Mesothelial cell of epicardium (in vitro differentiated cells): Measurements from ENCODE around the gene PMM1. TPM values are rescaled to one million over a fixed set of nuclear protein-coding genes. Genes with fewer than 3 reads are reported as not detected.
A peak's percentile ranks its signal among the peaks of the same experiment; 100 is the strongest.
"Not testable (repeated sequence)": the region's sequence is repeated elsewhere in the genome, so short reads cannot be mapped to it uniquely, and the experiment has no call there.

Source experiments
- DNase-seq, 2 experiments: peaks; one replicate each; pipeline ENCODE4 v3.0.0; 2021; ENCODE audit warnings: low spot score in 2 of 2; ENCODE audit not compliant: unreplicated experiment in 2 of 2
- H3K27ac Mint-ChIP-seq: 2 replicates; pipeline ENCODE4 v1.8.0; 2021; ENCODE audit warnings: mixed read lengths
- H3K27me3 Mint-ChIP-seq: 2 replicates; pipeline ENCODE4 v1.8.0; 2021; ENCODE audit warnings: low read depth, mixed read lengths
- H3K36me3 Mint-ChIP-seq: 2 replicates; pipeline ENCODE4 v1.8.0; 2021; ENCODE audit warnings: mixed read lengths
- H3K4me1 Mint-ChIP-seq: 2 replicates; pipeline ENCODE4 v1.8.0; 2021; ENCODE audit warnings: mixed read lengths
- H3K4me3 Mint-ChIP-seq: 2 replicates; pipeline ENCODE4 v1.8.0; 2021; ENCODE audit warnings: mild to moderate bottlenecking, moderate library complexity, mixed read lengths
- H3K9me3 Mint-ChIP-seq: 2 replicates; pipeline ENCODE4 v1.8.0; 2021; ENCODE audit warnings: mixed read lengths
- CTCF ChIP-seq: fragments of 200-600 bp; sonication (generic); IDR thresholded peaks from one replicate; pipeline ENCODE4 v1.5.0; 2021; ENCODE audit warnings: antibody characterized with exemption; ENCODE audit not compliant: unreplicated experiment
- total RNA-seq: library from RNA; stranded (reverse); gene quantifications from 3 replicates; pipeline ENCODE4 v1.2.1, GENCODE V29; 2021

The PMM1 gene
- 24.4 to 26.2 TPM (median 25.8 TPM) in 3 replicates for total RNA-seq

GRCh38 chr22:41589391-41590241 lies at the start of gene PMM1:
Gene PMM1 (minus strand): TSS chr22:41589840. CDS start chr22:41589805, 35 bp downstream.
- no peaks in the 10 kb centered on the region for H3K9me3 Mint-ChIP-seq
- H3K27me3 Mint-ChIP-seq: no peaks in the 10 kb centered on the region
- H3K4me1 Mint-ChIP-seq: peaks cover 8% of the 10 kb centered on the region
- peak within 1 kb of the TSS; percentile 81 for H3K27ac Mint-ChIP-seq
- no peaks in the 10 kb centered on the region for H3K36me3 Mint-ChIP-seq
- DNase-seq: peak; percentile 99
- no peak for TF ChIP-seq CTCF
- peak within 1 kb of the TSS; percentile 92 for H3K4me3 Mint-ChIP-seq

DNA sequence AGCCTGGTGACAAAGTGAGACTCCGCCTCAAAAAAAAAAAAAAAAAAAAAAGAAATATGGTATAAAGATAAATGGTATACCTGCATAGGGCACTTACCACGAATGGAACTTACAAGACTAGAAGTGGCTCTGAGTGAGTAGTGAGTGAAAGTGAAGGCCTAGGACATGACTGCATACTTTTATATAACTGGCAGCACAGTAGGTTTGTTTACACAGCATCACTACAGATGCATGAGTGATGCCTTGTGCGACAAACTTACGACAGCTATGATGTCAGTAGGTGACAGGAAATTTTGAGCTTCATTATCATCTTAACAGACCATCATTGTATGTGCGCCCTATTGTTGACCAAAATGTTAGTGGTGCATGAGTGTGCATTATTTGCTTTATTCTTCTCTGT lies 49.1 kb upstream of the PMM1 start:
- H3K4me3 Mint-ChIP-seq: no peak overlapping the region
- H3K36me3 Mint-ChIP-seq: peaks cover 46% of the 10 kb centered on the region
- peaks cover 6% of the 10 kb centered on the region for H3K9me3 Mint-ChIP-seq
- no peak for TF ChIP-seq CTCF
- H3K4me1 Mint-ChIP-seq: no peaks in the 10 kb centered on the region
- no peak for DNase-seq
- no peak overlapping the region for H3K27ac Mint-ChIP-seq
- no peaks in the 10 kb centered on the region for H3K27me3 Mint-ChIP-seq

DNA sequence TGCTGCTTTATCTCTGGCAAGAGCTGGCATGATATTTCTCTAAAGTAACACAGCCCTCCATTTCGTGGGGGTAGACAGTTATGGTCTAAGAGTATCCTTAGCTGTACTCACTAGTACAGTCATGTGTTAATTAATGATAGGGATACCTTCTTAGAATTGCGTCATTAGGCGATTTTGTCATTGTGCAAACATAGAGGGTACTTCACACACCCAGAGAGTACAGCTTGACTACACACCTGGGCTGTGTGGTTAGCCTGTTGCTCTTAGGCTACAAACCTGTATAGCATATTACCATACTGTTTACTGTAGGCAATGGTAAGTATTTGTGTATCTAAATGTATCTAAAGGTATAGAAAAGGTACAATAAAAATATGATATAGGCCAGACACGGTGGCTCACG lies 48.5 kb upstream of the PMM1 start:
- H3K36me3 Mint-ChIP-seq: peaks cover 48% of the 10 kb centered on the region
- no peak overlapping the region for H3K27ac Mint-ChIP-seq
- no peak for DNase-seq
- H3K4me3 Mint-ChIP-seq: no peak overlapping the region
- TF ChIP-seq CTCF: no peak
- H3K27me3 Mint-ChIP-seq: no peaks in the 10 kb centered on the region
- H3K4me1 Mint-ChIP-seq: no peaks in the 10 kb centered on the region
- peaks cover 6% of the 10 kb centered on the region for H3K9me3 Mint-ChIP-seq

DNA sequence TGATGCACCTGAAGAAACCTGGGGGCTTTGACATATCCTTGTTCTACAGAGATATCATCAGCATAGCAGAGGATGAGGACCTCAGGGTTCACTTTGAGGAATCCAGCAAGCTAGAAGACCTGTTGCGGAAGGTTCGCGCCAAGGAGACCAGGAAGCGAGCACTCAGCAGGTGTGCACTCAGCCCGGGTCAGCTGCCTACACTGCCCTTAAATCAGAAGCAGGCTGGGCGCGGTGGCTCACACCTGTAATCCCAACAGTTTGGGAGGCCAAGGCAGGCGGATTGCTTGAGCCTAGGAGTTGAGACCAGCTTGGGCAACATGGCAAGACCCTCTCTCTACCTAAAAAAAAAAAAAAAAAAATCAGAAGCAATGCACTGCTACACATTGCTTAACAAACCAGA lies 48.0 kb upstream of the PMM1 start:
- DNase-seq, H3K4me1 Mint-ChIP-seq, H3K4me3 Mint-ChIP-seq, H3K27ac Mint-ChIP-seq, H3K27me3 Mint-ChIP-seq, H3K9me3 Mint-ChIP-seq: not testable (repeated sequence)
- H3K36me3 Mint-ChIP-seq: peaks cover 45% of the 10 kb centered on the region

DNA sequence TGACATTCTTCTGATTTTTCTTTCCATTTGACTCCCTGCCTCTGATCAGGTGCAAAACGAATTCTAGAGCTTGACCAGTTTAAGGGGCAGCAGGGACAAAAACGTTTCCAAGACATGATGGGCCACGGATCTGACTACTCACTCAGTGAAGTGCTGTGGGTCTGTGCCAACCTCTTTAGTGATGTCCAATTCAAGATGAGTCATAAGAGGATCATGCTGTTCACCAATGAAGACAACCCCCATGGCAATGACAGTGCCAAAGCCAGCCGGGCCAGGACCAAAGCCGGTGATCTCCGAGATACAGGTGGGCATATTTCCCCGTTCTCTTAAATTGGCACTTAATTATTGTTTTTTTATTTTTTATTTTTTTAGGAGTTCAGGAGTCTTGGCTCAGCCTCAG lies 46.8 kb upstream of the PMM1 start:
- Mint-ChIP-seq H3K36me3 (peaks cover 42% of the 10 kb centered on the region), H3K4me1 (no peaks in the 10 kb centered on the region), H3K27me3 (no peaks in the 10 kb centered on the region), H3K9me3 (no peaks in the 10 kb centered on the region), H3K4me3 (no peak overlapping the region), H3K27ac (no peak overlapping the region)
- no peak for TF ChIP-seq CTCF
- no peak for DNase-seq

DNA sequence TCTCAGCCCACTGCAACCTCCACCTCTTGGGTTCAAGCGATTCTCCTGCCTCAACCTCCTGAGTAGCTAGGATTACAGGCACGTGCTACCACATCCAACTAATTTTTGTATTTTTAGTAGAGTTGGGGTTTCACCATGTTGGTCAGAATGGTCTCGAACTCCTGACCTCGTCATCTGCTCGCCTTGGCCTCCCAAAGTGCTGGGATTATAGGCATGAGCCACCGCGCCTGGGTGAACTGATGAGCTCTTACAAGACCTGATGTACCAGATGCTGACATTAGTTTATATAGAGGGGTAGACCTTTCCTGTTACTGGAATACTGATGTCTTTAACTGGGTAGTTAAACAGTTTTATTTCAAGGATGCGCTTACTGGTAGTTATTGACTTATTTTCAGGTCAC lies 45.0 kb upstream of the PMM1 start:
- not testable (repeated sequence) for H3K9me3 Mint-ChIP-seq, H3K4me1 Mint-ChIP-seq, H3K27me3 Mint-ChIP-seq, H3K4me3 Mint-ChIP-seq, H3K27ac Mint-ChIP-seq, DNase-seq
- peaks cover 38% of the 10 kb centered on the region for H3K36me3 Mint-ChIP-seq

DNA sequence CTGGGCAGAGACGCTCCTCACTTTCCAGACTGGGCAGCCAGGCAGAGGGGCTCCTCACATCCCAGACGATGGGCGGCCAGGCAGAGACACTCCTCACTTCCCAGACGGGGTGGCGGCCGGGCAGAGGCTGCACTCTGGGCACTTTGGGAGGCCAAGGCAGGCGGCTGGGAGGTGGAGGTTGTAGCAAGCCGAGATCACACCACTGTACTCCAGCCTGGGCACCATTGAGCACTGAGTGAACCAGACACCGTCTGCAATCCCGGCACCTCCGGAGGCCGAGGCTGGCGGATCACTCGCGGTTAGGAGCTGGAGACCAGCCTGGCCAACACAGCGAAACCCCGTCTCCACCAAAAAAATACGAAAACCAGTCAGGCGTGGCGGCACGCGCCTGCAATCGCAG lies 42.0 kb upstream of the PMM1 start:
- peaks cover 54% of the 10 kb centered on the region for H3K36me3 Mint-ChIP-seq
- not testable (repeated sequence) for H3K9me3 Mint-ChIP-seq, H3K27me3 Mint-ChIP-seq, H3K4me1 Mint-ChIP-seq, H3K4me3 Mint-ChIP-seq, H3K27ac Mint-ChIP-seq, DNase-seq

DNA sequence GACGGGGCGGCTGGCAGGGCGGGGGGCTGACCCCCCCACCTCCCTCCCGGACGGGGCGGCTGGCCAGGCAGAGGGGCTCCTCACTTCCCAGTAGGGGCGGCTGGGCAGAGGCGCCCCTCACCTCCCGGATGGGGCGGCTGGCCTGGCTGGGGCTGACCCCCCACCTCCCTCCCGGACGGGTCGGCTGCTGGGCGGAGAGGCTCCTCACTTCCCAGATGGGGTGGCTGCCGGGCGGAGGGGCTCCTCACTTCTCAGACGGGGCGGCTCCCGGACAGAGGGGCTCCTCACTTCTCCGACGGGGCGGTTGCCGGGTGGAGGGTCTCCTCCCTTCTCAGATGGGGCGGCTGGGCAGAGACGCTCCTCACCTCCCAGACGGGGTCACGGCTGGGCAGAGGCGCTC lies 41.5 kb upstream of the PMM1 start:
- not testable (repeated sequence) for H3K4me1 Mint-ChIP-seq, H3K9me3 Mint-ChIP-seq

More for the DNA sequence above, 41.5 kb upstream of the PMM1 start:
- H3K36me3 Mint-ChIP-seq: peaks cover 50% of the 10 kb centered on the region
- not testable (repeated sequence) for H3K4me3 Mint-ChIP-seq, DNase-seq, H3K27me3 Mint-ChIP-seq, H3K27ac Mint-ChIP-seq
